Measurements from ENCODE around the gene DGKD.

DNA sequence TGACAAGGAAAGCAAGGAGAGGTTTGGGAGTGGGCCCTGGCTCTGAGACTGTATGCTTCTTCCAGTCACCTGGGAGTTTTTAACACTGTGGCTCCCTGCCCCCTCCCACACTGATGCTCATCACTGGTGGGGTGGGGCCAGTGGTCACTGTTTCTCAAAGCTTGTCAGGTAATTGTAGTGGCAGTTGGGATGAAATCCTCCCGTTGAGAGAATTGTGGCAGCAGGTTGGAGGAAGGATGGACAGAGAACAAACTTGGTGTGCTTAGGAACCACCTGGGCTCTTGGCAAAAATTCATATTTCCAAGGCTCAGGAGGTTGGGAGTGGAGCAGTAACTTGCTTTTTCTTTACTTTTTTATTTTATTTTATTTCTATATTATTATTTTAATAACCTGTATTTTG, 25.1 kb downstream of the DGKD start:
- TF ChIP-seq POLR2A (IDR thresholded peaks at IDR 0.05) (no peak), EP300 (IDR thresholded peaks at IDR 0.05) (no peak), POLR2AphosphoS5 (IDR thresholded peaks at IDR 0.05) (no peak)
- TF ChIP-seq, protein P1, sequence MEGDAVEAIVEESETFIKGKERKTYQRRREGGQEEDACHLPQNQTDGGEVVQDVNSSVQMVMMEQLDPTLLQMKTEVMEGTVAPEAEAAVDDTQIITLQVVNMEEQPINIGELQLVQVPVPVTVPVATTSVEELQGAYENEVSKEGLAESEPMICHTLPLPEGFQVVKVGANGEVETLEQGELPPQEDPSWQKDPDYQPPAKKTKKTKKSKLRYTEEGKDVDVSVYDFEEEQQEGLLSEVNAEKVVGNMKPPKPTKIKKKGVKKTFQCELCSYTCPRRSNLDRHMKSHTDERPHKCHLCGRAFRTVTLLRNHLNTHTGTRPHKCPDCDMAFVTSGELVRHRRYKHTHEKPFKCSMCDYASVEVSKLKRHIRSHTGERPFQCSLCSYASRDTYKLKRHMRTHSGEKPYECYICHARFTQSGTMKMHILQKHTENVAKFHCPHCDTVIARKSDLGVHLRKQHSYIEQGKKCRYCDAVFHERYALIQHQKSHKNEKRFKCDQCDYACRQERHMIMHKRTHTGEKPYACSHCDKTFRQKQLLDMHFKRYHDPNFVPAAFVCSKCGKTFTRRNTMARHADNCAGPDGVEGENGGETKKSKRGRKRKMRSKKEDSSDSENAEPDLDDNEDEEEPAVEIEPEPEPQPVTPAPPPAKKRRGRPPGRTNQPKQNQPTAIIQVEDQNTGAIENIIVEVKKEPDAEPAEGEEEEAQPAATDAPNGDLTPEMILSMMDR (IDR thresholded peaks at IDR 0.05), result no peak

All from gastroesophageal sphincter (tissue), 3 donors.